Measurements from ENCODE around the gene SPIRE1.
A peak's percentile ranks its signal among the peaks of the same experiment; 100 is the strongest.

SPIRE1 gene

GRCh38 chr18:12657684-12658425 lies at the start of gene SPIRE1:
TSS of gene SPIRE1 (minus strand) at chr18:12658107. CDS start at chr18:12657866, 241 bp downstream.
- DNase-seq: peak; percentile 72

GRCh38 chr18:12703664-12704063 lies 45.8 kb upstream of the SPIRE1 start:
- DNase-seq: no peak

- no peak for DNase-seq
These were observed 45.2 kb upstream of the SPIRE1 start for GRCh38 chr18:12703096-12703567.

GRCh38 chr18:12702221-12703095 lies 44.6 kb upstream of the SPIRE1 start, which contains the start of the genes CEP76 and PSMG2:
TSS of gene CEP76 (minus strand) at chr18:12702723. CDS start at chr18:12702548, 175 bp downstream.
TSS of gene PSMG2 (plus strand) at chr18:12703042. CDS start at chr18:12703108, 66 bp downstream.
- peak; percentile 85 for DNase-seq

GRCh38 chr18:12701161-12701560 lies 43.3 kb upstream of the SPIRE1 start:
- no peak for DNase-seq

- DNase-seq: no peak
These were observed 41.8 kb upstream of the SPIRE1 start for GRCh38 chr18:12699747-12700146.

- no peak for DNase-seq
These were observed 36.1 kb upstream of the SPIRE1 start for GRCh38 chr18:12694032-12694431.

GRCh38 chr18:12692206-12692605 lies 34.3 kb upstream of the SPIRE1 start:
- no peak for DNase-seq

GRCh38 chr18:12689256-12689850 lies 31.4 kb upstream of the SPIRE1 start:
- no peak for DNase-seq

GRCh38 chr18:12686100-12686499 lies 28.2 kb upstream of the SPIRE1 start:
- DNase-seq: no peak

GRCh38 chr18:12679183-12679786 lies 21.4 kb upstream of the SPIRE1 start:
- DNase-seq: no peak

- DNase-seq: no peak
These were observed 10.1 kb upstream of the SPIRE1 start for GRCh38 chr18:12668041-12668440.

- DNase-seq: peak; percentile 38
These were observed 2.1 kb upstream of the SPIRE1 start for GRCh38 chr18:12659904-12660605.

GRCh38 chr18:12658426-12659138 lies 675 bp upstream of the SPIRE1 start:
- DNase-seq: peak; percentile 49

- no peak for DNase-seq
These were observed 796 bp downstream of the SPIRE1 start for GRCh38 chr18:12656938-12657683.

GRCh38 chr18:12656605-12656937 lies 1.3 kb downstream of the SPIRE1 start:
- DNase-seq: no peak

- no peak for DNase-seq
These were observed 2.9 kb downstream of the SPIRE1 start for GRCh38 chr18:12654971-12655370.

- no peak for DNase-seq
These were observed 5.0 kb downstream of the SPIRE1 start for GRCh38 chr18:12652861-12653401.

- DNase-seq: no peak
These were observed 6.3 kb downstream of the SPIRE1 start for GRCh38 chr18:12651651-12652050.

GRCh38 chr18:12647773-12648172 lies 10.1 kb downstream of the SPIRE1 start:
- no peak for DNase-seq

Measured in 8988T (cell line).